Measurements from ENCODE around the gene KCNQ1.

The KCNQ1 gene

GRCh38 chr11:2766166-2766565, 321.4 kb downstream of the KCNQ1 start:
- Histone ChIP-seq H3K4me1 (ENCODE audit: control insufficient read depth, insufficient read depth, low read length) (no peaks in the 10 kb centered on the region), H3K4me3 (ENCODE audit: low read depth, low read length) (no peak overlapping the region), H3K27me3 (ENCODE audit: control insufficient read depth, insufficient read depth, low read length) (peaks cover 46% of the 10 kb centered on the region), H3K9me3 (ENCODE audit: control insufficient read depth, insufficient read depth, low read depth, low read length) (no peaks in the 10 kb centered on the region), H3K9ac (ENCODE audit: low read length) (no peak overlapping the region), H3K27ac (ENCODE audit: low read depth, low read length) (no peak overlapping the region), H3K36me3 (ENCODE audit: control insufficient read depth, insufficient read depth, low read length) (no peaks in the 10 kb centered on the region)

- Histone ChIP-seq H3K27ac (ENCODE audit: low read depth, low read length) (no peak overlapping the region), H3K36me3 (ENCODE audit: control insufficient read depth, insufficient read depth, low read length) (no peaks in the 10 kb centered on the region), H3K4me1 (ENCODE audit: control insufficient read depth, insufficient read depth, low read length) (no peaks in the 10 kb centered on the region), H3K9me3 (ENCODE audit: control insufficient read depth, insufficient read depth, low read depth, low read length) (no peaks in the 10 kb centered on the region), H3K4me3 (ENCODE audit: low read depth, low read length) (no peak overlapping the region), H3K9ac (ENCODE audit: low read length) (no peak overlapping the region), H3K27me3 (ENCODE audit: control insufficient read depth, insufficient read depth, low read length) (peaks cover 51% of the 10 kb centered on the region)
Observed at GRCh38 chr11:2767071-2767470, 322.3 kb downstream of the KCNQ1 start.

GRCh38 chr11:2767801-2768200, 323.0 kb downstream of the KCNQ1 start:
- H3K9me3 ChIP-seq (ENCODE audit: control insufficient read depth, insufficient read depth, low read depth, low read length), result no peaks in the 10 kb centered on the region
- no peak overlapping the region for H3K9ac ChIP-seq (ENCODE audit: low read length)
- H3K36me3 ChIP-seq (ENCODE audit: control insufficient read depth, insufficient read depth, low read length), result no peaks in the 10 kb centered on the region
- no peaks in the 10 kb centered on the region for H3K4me1 ChIP-seq (ENCODE audit: control insufficient read depth, insufficient read depth, low read length)
- no peak overlapping the region for H3K27ac ChIP-seq (ENCODE audit: low read depth, low read length)
- H3K27me3 ChIP-seq (ENCODE audit: control insufficient read depth, insufficient read depth, low read length), result peaks cover 56% of the 10 kb centered on the region
- H3K4me3 ChIP-seq (ENCODE audit: low read depth, low read length), result no peak overlapping the region

- Histone ChIP-seq H3K27me3 (ENCODE audit: control insufficient read depth, insufficient read depth, low read length) (peaks cover 65% of the 10 kb centered on the region), H3K9me3 (ENCODE audit: control insufficient read depth, insufficient read depth, low read depth, low read length) (no peaks in the 10 kb centered on the region), H3K9ac (ENCODE audit: low read length) (no peak overlapping the region), H3K36me3 (ENCODE audit: control insufficient read depth, insufficient read depth, low read length) (no peaks in the 10 kb centered on the region), H3K4me1 (ENCODE audit: control insufficient read depth, insufficient read depth, low read length) (no peaks in the 10 kb centered on the region), H3K4me3 (ENCODE audit: low read depth, low read length) (no peak overlapping the region), H3K27ac (ENCODE audit: low read depth, low read length) (no peak overlapping the region)
Observed at GRCh38 chr11:2768471-2769408, 323.9 kb downstream of the KCNQ1 start.

GRCh38 chr11:2769409-2770095, 324.7 kb downstream of the KCNQ1 start:
- H3K4me1 ChIP-seq (ENCODE audit: control insufficient read depth, insufficient read depth, low read length), result no peaks in the 10 kb centered on the region
- no peak overlapping the region for H3K27ac ChIP-seq (ENCODE audit: low read depth, low read length)
- peaks cover 72% of the 10 kb centered on the region for H3K27me3 ChIP-seq (ENCODE audit: control insufficient read depth, insufficient read depth, low read length)
- H3K4me3 ChIP-seq (ENCODE audit: low read depth, low read length), result no peak overlapping the region
- no peaks in the 10 kb centered on the region for H3K36me3 ChIP-seq (ENCODE audit: control insufficient read depth, insufficient read depth, low read length)
- no peak overlapping the region for H3K9ac ChIP-seq (ENCODE audit: low read length)
- H3K9me3 ChIP-seq (ENCODE audit: control insufficient read depth, insufficient read depth, low read depth, low read length), result no peaks in the 10 kb centered on the region

- no peak overlapping the region for H3K27ac ChIP-seq (ENCODE audit: low read depth, low read length)
- no peaks in the 10 kb centered on the region for H3K36me3 ChIP-seq (ENCODE audit: control insufficient read depth, insufficient read depth, low read length)
- H3K27me3 ChIP-seq (ENCODE audit: control insufficient read depth, insufficient read depth, low read length), result peaks cover 78% of the 10 kb centered on the region
- H3K9ac ChIP-seq (ENCODE audit: low read length), result no peak overlapping the region
- no peaks in the 10 kb centered on the region for H3K4me1 ChIP-seq (ENCODE audit: control insufficient read depth, insufficient read depth, low read length)
- H3K4me3 ChIP-seq (ENCODE audit: low read depth, low read length), result no peak overlapping the region
- H3K9me3 ChIP-seq (ENCODE audit: control insufficient read depth, insufficient read depth, low read depth, low read length), result no peaks in the 10 kb centered on the region
Observed at GRCh38 chr11:2770096-2770751, 325.4 kb downstream of the KCNQ1 start.

- Histone ChIP-seq H3K27me3 (ENCODE audit: control insufficient read depth, insufficient read depth, low read length) (peaks cover 80% of the 10 kb centered on the region), H3K9ac (ENCODE audit: low read length) (no peak overlapping the region), H3K4me3 (ENCODE audit: low read depth, low read length) (no peak overlapping the region), H3K4me1 (ENCODE audit: control insufficient read depth, insufficient read depth, low read length) (no peaks in the 10 kb centered on the region), H3K27ac (ENCODE audit: low read depth, low read length) (no peak overlapping the region), H3K36me3 (ENCODE audit: control insufficient read depth, insufficient read depth, low read length) (no peaks in the 10 kb centered on the region), H3K9me3 (ENCODE audit: control insufficient read depth, insufficient read depth, low read depth, low read length) (no peaks in the 10 kb centered on the region)
Observed at GRCh38 chr11:2770761-2771301, 326.0 kb downstream of the KCNQ1 start.

- Histone ChIP-seq H3K27me3 (ENCODE audit: control insufficient read depth, insufficient read depth, low read length) (peaks cover 82% of the 10 kb centered on the region), H3K9ac (ENCODE audit: low read length) (no peak overlapping the region), H3K4me3 (ENCODE audit: low read depth, low read length) (no peak overlapping the region), H3K36me3 (ENCODE audit: control insufficient read depth, insufficient read depth, low read length) (no peaks in the 10 kb centered on the region), H3K9me3 (ENCODE audit: control insufficient read depth, insufficient read depth, low read depth, low read length) (no peaks in the 10 kb centered on the region), H3K4me1 (ENCODE audit: control insufficient read depth, insufficient read depth, low read length) (no peaks in the 10 kb centered on the region), H3K27ac (ENCODE audit: low read depth, low read length) (no peak overlapping the region)
Observed at GRCh38 chr11:2771758-2772466, 327.1 kb downstream of the KCNQ1 start.

- Histone ChIP-seq H3K27ac (ENCODE audit: low read depth, low read length) (no peak overlapping the region), H3K36me3 (ENCODE audit: control insufficient read depth, insufficient read depth, low read length) (no peaks in the 10 kb centered on the region), H3K9me3 (ENCODE audit: control insufficient read depth, insufficient read depth, low read depth, low read length) (no peaks in the 10 kb centered on the region), H3K4me1 (ENCODE audit: control insufficient read depth, insufficient read depth, low read length) (no peaks in the 10 kb centered on the region; the same call in 1 of the 2 replicates), H3K27me3 (ENCODE audit: control insufficient read depth, insufficient read depth, low read length) (peaks cover 75% of the 10 kb centered on the region), H3K4me3 (ENCODE audit: low read depth, low read length) (no peak overlapping the region), H3K9ac (ENCODE audit: low read length) (no peak overlapping the region)
Observed at GRCh38 chr11:2772544-2773031, 327.8 kb downstream of the KCNQ1 start.
